PFSK-1 (cell line): Measurements from ENCODE around the gene GNG8.

Source experiments
- FOXP2 ChIP-seq: optimal IDR thresholded peaks from 2 replicates; pipeline ENCODE3; 2011; ENCODE audit warnings: borderline replicate concordance, control low read depth, inconsistent platforms; ENCODE audit not compliant: insufficient read depth; ENCODE audit errors: extremely low read length, extremely low read depth
- POLR2AphosphoS5 ChIP-seq: IDR thresholded peaks from 2 replicates; pipeline ENCODE4 v1.6.1; 2012; ENCODE audit warnings: low read depth, mild to moderate bottlenecking, control low read depth, low read length, moderate library complexity
- SIN3A ChIP-seq: IDR thresholded peaks from 2 replicates; pipeline ENCODE4 v1.6.1; 2012; ENCODE audit warnings: mild to moderate bottlenecking, low read length, moderate library complexity, borderline replicate concordance; ENCODE audit not compliant: insufficient read depth
- TAF1 ChIP-seq: IDR thresholded peaks from 2 replicates; pipeline ENCODE4 v1.6.1; 2012; ENCODE audit warnings: low read length, control low read depth, borderline replicate concordance; ENCODE audit not compliant: insufficient read depth
- TF ChIP-seq, protein P1 (sequence below), 2 experiments: IDR thresholded peaks; 2 replicates each; pipeline versions ENCODE4 v1.6.1 to v1.8.0; 2011 to 2012; ENCODE audit warnings: low read depth in 2 of 2, low read length in 2 of 2, control low read depth in 1 of 2, inconsistent platforms in 1 of 2, mild to moderate bottlenecking in 1 of 2, moderate library complexity in 1 of 2; ENCODE audit not compliant: insufficient read depth in 1 of 2

DNA sequence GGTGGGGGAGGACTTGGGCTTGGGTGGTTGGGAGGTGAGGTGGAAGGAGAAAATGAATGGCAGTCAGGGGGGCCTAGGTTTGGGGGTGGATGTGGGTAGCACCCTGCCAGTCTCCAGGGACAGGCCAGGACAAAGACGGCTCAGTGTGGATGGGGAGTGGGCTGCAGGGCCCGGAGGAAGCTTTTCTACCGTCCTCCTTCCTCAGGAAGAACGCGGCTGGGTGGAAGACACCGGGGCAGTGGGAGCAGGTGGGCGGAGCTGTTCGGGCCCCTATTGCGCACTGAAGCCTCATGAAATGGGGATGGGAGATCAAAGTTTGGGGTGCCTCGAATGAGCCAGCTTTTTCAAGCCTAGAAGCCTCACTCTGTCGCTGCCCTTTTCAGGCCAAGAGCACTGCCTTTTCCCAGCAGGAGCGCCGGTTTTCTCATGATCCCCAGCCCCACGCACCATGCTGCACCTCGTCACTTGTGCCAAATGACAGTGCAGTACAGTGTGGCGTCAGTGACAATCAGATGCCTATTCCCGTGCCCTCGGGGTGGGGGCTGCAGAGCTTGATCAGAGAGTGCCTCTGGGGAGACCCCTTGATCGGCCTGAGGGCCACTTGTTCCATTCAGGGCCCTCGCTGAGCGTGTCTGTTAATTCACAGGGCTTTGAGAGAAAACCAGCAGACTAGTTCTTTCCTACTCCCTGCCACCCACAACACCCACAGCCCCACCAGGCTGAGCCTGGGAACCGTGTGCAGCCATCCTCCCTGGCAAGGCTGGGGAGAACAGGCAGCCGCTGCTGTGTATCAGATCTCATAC is 33.4 kb downstream of the GNG8 start:
- TF ChIP-seq POLR2AphosphoS5 (no peak), TAF1 (no peak), SIN3A (no peak), FOXP2 (no peak)
- TF ChIP-seq, protein P1, sequence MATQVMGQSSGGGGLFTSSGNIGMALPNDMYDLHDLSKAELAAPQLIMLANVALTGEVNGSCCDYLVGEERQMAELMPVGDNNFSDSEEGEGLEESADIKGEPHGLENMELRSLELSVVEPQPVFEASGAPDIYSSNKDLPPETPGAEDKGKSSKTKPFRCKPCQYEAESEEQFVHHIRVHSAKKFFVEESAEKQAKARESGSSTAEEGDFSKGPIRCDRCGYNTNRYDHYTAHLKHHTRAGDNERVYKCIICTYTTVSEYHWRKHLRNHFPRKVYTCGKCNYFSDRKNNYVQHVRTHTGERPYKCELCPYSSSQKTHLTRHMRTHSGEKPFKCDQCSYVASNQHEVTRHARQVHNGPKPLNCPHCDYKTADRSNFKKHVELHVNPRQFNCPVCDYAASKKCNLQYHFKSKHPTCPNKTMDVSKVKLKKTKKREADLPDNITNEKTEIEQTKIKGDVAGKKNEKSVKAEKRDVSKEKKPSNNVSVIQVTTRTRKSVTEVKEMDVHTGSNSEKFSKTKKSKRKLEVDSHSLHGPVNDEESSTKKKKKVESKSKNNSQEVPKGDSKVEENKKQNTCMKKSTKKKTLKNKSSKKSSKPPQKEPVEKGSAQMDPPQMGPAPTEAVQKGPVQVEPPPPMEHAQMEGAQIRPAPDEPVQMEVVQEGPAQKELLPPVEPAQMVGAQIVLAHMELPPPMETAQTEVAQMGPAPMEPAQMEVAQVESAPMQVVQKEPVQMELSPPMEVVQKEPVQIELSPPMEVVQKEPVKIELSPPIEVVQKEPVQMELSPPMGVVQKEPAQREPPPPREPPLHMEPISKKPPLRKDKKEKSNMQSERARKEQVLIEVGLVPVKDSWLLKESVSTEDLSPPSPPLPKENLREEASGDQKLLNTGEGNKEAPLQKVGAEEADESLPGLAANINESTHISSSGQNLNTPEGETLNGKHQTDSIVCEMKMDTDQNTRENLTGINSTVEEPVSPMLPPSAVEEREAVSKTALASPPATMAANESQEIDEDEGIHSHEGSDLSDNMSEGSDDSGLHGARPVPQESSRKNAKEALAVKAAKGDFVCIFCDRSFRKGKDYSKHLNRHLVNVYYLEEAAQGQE (IDR thresholded peaks at IDR 0.05; ENCODE audit: insufficient read depth in 1 of 2, low read depth in 2 of 2, low read length in 2 of 2) = no peak
